Measurements from ENCODE around the gene MUSTN1. TPM values are rescaled to one million over a fixed set of nuclear protein-coding genes. Genes with fewer than 3 reads are reported as not detected.

The MUSTN1 gene
- total RNA-seq, 1 donor = 1.4 TPM

GRCh38 chr3:52856666-52857065 lies 21.8 kb upstream of the MUSTN1 start:
- H3K79me2 ChIP-seq (ENCODE audit: insufficient read depth, low read length) = no peaks in the 10 kb centered on the region
- H3K27ac ChIP-seq (ENCODE audit: low read depth, low read length) = no peak overlapping the region
- H3K9me3 ChIP-seq (ENCODE audit: low read depth, low read length) = no peaks in the 10 kb centered on the region

GRCh38 chr3:52854013-52854412 lies 19.2 kb upstream of the MUSTN1 start:
- Histone ChIP-seq H3K4me3 (ENCODE audit: insufficient read depth, low read length) (no peak overlapping the region), H3K4me2 (ENCODE audit: insufficient read depth, low read length) (no peak overlapping the region), H3K27ac (ENCODE audit: low read depth, low read length) (no peak overlapping the region), H3K9me3 (ENCODE audit: low read depth, low read length) (no peaks in the 10 kb centered on the region), H3K79me2 (ENCODE audit: insufficient read depth, low read length) (no peaks in the 10 kb centered on the region), H4K20me1 (ENCODE audit: insufficient read depth, low read length) (peaks cover 10% of the 10 kb centered on the region), H3K4me1 (ENCODE audit: insufficient read depth, low read length) (peaks cover under 1% of the 10 kb centered on the region), H2AFZ (ENCODE audit: low read length) (no peak overlapping the region), H3K27me3 (ENCODE audit: insufficient read depth, low read length) (no peaks in the 10 kb centered on the region), H3K36me3 (ENCODE audit: insufficient read depth, low read length) (peaks cover 3% of the 10 kb centered on the region)
- DNase-seq (ENCODE audit: insufficient read length, low spot score, missing footprints) = no peak
- no peak for TF ChIP-seq CTCF (IDR thresholded peaks at IDR 0.05; ENCODE audit: extremely low read depth, low read depth, low read length)

More at GRCh38 chr3:52856666-52857065, 21.8 kb upstream of the MUSTN1 start:
- no peak for TF ChIP-seq CTCF (IDR thresholded peaks at IDR 0.05; ENCODE audit: extremely low read depth, low read depth, low read length)
- no peaks in the 10 kb centered on the region for H3K4me1 ChIP-seq (ENCODE audit: insufficient read depth, low read length)
- no peak for DNase-seq (ENCODE audit: insufficient read length, low spot score, missing footprints)
- no peak overlapping the region for H2AFZ ChIP-seq (ENCODE audit: low read length)
- H3K4me3 ChIP-seq (ENCODE audit: insufficient read depth, low read length) = no peak overlapping the region
- peaks cover 10% of the 10 kb centered on the region for H4K20me1 ChIP-seq (ENCODE audit: insufficient read depth, low read length)
- H3K27me3 ChIP-seq (ENCODE audit: insufficient read depth, low read length) = no peaks in the 10 kb centered on the region
- H3K36me3 ChIP-seq (ENCODE audit: insufficient read depth, low read length) = peaks cover 3% of the 10 kb centered on the region
- no peak overlapping the region for H3K4me2 ChIP-seq (ENCODE audit: insufficient read depth, low read length)

- Histone ChIP-seq H3K27me3 (ENCODE audit: insufficient read depth, low read length) (no peaks in the 10 kb centered on the region), H3K9me3 (ENCODE audit: low read depth, low read length) (no peaks in the 10 kb centered on the region), H3K36me3 (ENCODE audit: insufficient read depth, low read length) (peaks cover 5% of the 10 kb centered on the region), H4K20me1 (ENCODE audit: insufficient read depth, low read length) (peaks cover 16% of the 10 kb centered on the region), H3K79me2 (ENCODE audit: insufficient read depth, low read length) (no peaks in the 10 kb centered on the region), H3K4me3 (ENCODE audit: insufficient read depth, low read length) (no peak overlapping the region), H3K27ac (ENCODE audit: low read depth, low read length) (no peak overlapping the region), H3K4me1 (ENCODE audit: insufficient read depth, low read length) (peaks cover 4% of the 10 kb centered on the region), H3K4me2 (ENCODE audit: insufficient read depth, low read length) (no peak overlapping the region), H2AFZ (ENCODE audit: low read length) (no peak overlapping the region)
- no peak for DNase-seq (ENCODE audit: insufficient read length, low spot score, missing footprints)
- TF ChIP-seq CTCF (IDR thresholded peaks at IDR 0.05; ENCODE audit: extremely low read depth, low read depth, low read length) = no peak
Observed at GRCh38 chr3:52852419-52852818, 17.6 kb upstream of the MUSTN1 start.

GRCh38 chr3:52851348-52851747 lies 16.5 kb upstream of the MUSTN1 start:
- peak; percentile 58 for TF ChIP-seq CTCF (IDR thresholded peaks at IDR 0.05; ENCODE audit: extremely low read depth, low read depth, low read length)
- no peak for DNase-seq (ENCODE audit: insufficient read length, low spot score, missing footprints)
- no peaks in the 10 kb centered on the region for H3K9me3 ChIP-seq (ENCODE audit: low read depth, low read length)
- H2AFZ ChIP-seq (ENCODE audit: low read length) = no peak overlapping the region
- H3K4me3 ChIP-seq (ENCODE audit: insufficient read depth, low read length) = no peak overlapping the region
- peaks cover 14% of the 10 kb centered on the region for H4K20me1 ChIP-seq (ENCODE audit: insufficient read depth, low read length)
- peaks cover 11% of the 10 kb centered on the region for H3K36me3 ChIP-seq (ENCODE audit: insufficient read depth, low read length)
- H3K27me3 ChIP-seq (ENCODE audit: insufficient read depth, low read length) = no peaks in the 10 kb centered on the region
- H3K79me2 ChIP-seq (ENCODE audit: insufficient read depth, low read length) = no peaks in the 10 kb centered on the region
- H3K4me2 ChIP-seq (ENCODE audit: insufficient read depth, low read length) = no peak overlapping the region
- H3K4me1 ChIP-seq (ENCODE audit: insufficient read depth, low read length) = peaks cover 4% of the 10 kb centered on the region
- H3K27ac ChIP-seq (ENCODE audit: low read depth, low read length) = no peak overlapping the region

Data from osteoblast (primary cell).